Uterus (tissue), 2 donors: ENCODE results near the gene HOXB7.
A peak's percentile ranks its signal among the peaks of the same experiment; 100 is the strongest.

Experiments used
- POLR2A ChIP-seq, 2 donors: fragments of 450-650 bp; IDR thresholded peaks; one replicate each; pipeline ENCODE4 v1.6.1; 2016; ENCODE audit warnings: antibody characterized with exemption in 2 of 2, mild to moderate bottlenecking in 1 of 2, moderate library complexity in 1 of 2
- TF ChIP-seq, protein P1 (sequence below), 4 experiments: fragments of 200-600 bp in 2 of 4; fragments of 450-650 bp in 2 of 4; sonication (generic) in 2 of 4; IDR thresholded peaks; one replicate each; pipeline ENCODE4 v1.5.1; 2016 to 2019; ENCODE audit warnings: antibody characterized with exemption in 4 of 4, mild to moderate bottlenecking in 2 of 4, moderate library complexity in 1 of 4

DNA sequence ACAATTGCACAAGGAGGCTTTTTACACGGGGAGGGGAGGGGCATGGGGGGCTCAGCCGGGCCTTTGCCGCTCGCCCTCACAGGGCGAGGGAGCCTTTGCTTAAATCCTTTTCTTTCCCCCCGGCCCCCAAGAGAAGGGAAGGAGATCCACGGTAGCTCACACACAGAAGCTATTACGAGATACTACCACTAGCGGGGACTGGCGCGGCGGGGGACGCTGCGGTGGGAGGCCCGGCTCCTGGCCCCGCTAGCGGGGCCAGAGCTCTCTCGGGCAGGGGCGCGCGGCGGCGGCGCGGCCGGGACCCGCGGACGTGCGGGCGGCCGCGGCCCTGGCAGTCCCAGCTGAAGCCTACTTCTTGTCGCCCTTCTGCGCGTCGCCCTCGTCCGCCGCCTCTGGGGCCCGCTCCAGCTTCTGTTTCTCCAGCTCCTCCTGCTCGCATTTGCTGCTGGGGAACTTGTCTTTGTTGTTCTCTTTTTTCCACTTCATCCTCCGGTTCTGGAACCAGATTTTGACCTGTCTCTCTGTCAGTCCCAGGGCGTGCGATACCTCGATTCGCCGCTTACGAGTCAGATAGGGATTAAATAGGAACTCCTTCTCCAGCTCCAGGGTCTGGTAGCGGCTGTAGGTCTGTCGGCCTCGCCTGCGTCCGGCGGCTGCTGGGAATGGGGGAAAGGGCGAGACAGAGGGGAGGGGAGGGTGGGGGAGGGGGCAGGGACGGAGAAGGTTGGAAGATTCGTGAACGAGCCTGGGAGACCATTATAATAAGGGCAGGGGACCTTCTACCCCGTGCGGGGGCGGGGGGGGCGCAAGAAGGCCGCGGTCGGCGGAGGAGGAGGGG is 2.3 kb upstream of the HOXB7 start:
- TF ChIP-seq, protein P1, sequence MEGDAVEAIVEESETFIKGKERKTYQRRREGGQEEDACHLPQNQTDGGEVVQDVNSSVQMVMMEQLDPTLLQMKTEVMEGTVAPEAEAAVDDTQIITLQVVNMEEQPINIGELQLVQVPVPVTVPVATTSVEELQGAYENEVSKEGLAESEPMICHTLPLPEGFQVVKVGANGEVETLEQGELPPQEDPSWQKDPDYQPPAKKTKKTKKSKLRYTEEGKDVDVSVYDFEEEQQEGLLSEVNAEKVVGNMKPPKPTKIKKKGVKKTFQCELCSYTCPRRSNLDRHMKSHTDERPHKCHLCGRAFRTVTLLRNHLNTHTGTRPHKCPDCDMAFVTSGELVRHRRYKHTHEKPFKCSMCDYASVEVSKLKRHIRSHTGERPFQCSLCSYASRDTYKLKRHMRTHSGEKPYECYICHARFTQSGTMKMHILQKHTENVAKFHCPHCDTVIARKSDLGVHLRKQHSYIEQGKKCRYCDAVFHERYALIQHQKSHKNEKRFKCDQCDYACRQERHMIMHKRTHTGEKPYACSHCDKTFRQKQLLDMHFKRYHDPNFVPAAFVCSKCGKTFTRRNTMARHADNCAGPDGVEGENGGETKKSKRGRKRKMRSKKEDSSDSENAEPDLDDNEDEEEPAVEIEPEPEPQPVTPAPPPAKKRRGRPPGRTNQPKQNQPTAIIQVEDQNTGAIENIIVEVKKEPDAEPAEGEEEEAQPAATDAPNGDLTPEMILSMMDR (IDR thresholded peaks at IDR 0.05) = peak in 2 of 4 experiments; percentile 27 to 33
- TF ChIP-seq POLR2A (IDR thresholded peaks at IDR 0.05) = no peak
